HEK293 (cell line): Measurements from ENCODE around the gene RBPJ.

Experiments used
- HOXC10 ChIP-seq: sonication (generic); formaldehyde crosslinking; IDR thresholded peaks from 2 replicates; pipeline ENCODE4 v1.8.1; 2023; ENCODE audit warnings: mild to moderate bottlenecking, missing genetic modification reagents
- KLF8 ChIP-seq: fragments of 450-650 bp; formaldehyde crosslinking; IDR thresholded peaks from 2 replicates; pipeline ENCODE4 v1.5.1; 2016; ENCODE audit warnings: missing biosample characterization, missing genetic modification characterization
- MZF1 ChIP-seq: fragments of 450-650 bp; formaldehyde crosslinking; IDR thresholded peaks from 2 replicates; pipeline ENCODE4 v1.5.1; 2017; ENCODE audit warnings: missing biosample characterization, missing genetic modification characterization, borderline replicate concordance
- OVOL3 ChIP-seq: fragments of 450-650 bp; formaldehyde crosslinking; IDR thresholded peaks from 2 replicates; pipeline ENCODE4 v1.5.1; 2016; ENCODE audit warnings: missing biosample characterization, missing genetic modification characterization
- SP2 ChIP-seq: fragments of 450-650 bp; formaldehyde crosslinking; IDR thresholded peaks from 2 replicates; pipeline ENCODE4 v1.5.1; 2016; ENCODE audit warnings: missing biosample characterization, missing genetic modification characterization
- SP7 ChIP-seq: fragments of 450-650 bp; formaldehyde crosslinking; IDR thresholded peaks from 2 replicates; pipeline ENCODE4 v1.5.1; 2016; ENCODE audit warnings: missing biosample characterization, missing genetic modification characterization
- TRIM28 ChIP-seq: IDR thresholded peaks from 2 replicates; pipeline ENCODE4 v1.6.1; 2011; ENCODE audit warnings: low read length, control low read depth, borderline replicate concordance
- ZBTB1 ChIP-seq: fragments of 450-650 bp; formaldehyde crosslinking; IDR thresholded peaks from 2 replicates; pipeline ENCODE4 v1.5.1; 2016; ENCODE audit warnings: missing biosample characterization, missing genetic modification characterization
- ZBTB8A ChIP-seq: fragments of 450-650 bp; formaldehyde crosslinking; IDR thresholded peaks from 2 replicates; pipeline ENCODE4 v1.5.1; 2016; ENCODE audit warnings: missing biosample characterization, missing genetic modification characterization
- ZNF112 ChIP-seq: fragments of 450-650 bp; formaldehyde crosslinking; IDR thresholded peaks from 2 replicates; pipeline ENCODE4 v1.5.0; 2017; ENCODE audit warnings: missing biosample characterization, missing genetic modification characterization
- ZNF24 ChIP-seq: fragments of 450-650 bp; formaldehyde crosslinking; IDR thresholded peaks from 2 replicates; pipeline ENCODE4 v1.5.1; 2016; ENCODE audit warnings: missing biosample characterization, missing genetic modification characterization
- ZNF585B ChIP-seq: fragments of 450-650 bp; formaldehyde crosslinking; IDR thresholded peaks from 2 replicates; pipeline ENCODE4 v1.5.1; 2016; ENCODE audit warnings: missing biosample characterization, missing genetic modification characterization
- ZNF623 ChIP-seq: fragments of 450-650 bp; formaldehyde crosslinking; IDR thresholded peaks from 2 replicates; pipeline ENCODE4 v1.5.1; 2016; ENCODE audit warnings: missing biosample characterization, missing genetic modification characterization
- ZNF626 ChIP-seq: fragments of 450-650 bp; sonication (Bioruptor Pico); formaldehyde crosslinking; IDR thresholded peaks from 2 replicates; pipeline ENCODE4 v1.5.1; 2018; ENCODE audit warnings: missing biosample characterization, missing genetic modification characterization, inconsistent platforms
- ZNF701 ChIP-seq: fragments of 450-650 bp; formaldehyde crosslinking; IDR thresholded peaks from 2 replicates; pipeline ENCODE4 v1.5.1; 2016; ENCODE audit warnings: missing biosample characterization, missing genetic modification characterization
- ZNF747 ChIP-seq: fragments of 450-650 bp; formaldehyde crosslinking; IDR thresholded peaks from 2 replicates; pipeline ENCODE4 v1.5.1; 2016; ENCODE audit warnings: missing biosample characterization, missing genetic modification characterization
- ZXDB ChIP-seq: fragments of 450-650 bp; formaldehyde crosslinking; IDR thresholded peaks from 2 replicates; pipeline ENCODE4 v1.5.1; 2016; ENCODE audit warnings: missing biosample characterization, missing genetic modification characterization
- TF ChIP-seq, protein P1 (sequence below): fragments of 450-650 bp; formaldehyde crosslinking; IDR thresholded peaks from 2 replicates; pipeline ENCODE4 v1.5.1; 2016; ENCODE audit warnings: missing biosample characterization, missing genetic modification characterization
- TF ChIP-seq, protein P2 (sequence below): fragments of 450-650 bp; formaldehyde crosslinking; IDR thresholded peaks from 2 replicates; pipeline ENCODE4 v1.5.1; 2016; ENCODE audit warnings: missing biosample characterization, missing genetic modification characterization, low read depth
- TF ChIP-seq, protein P3 (sequence below): fragments of 450-650 bp; formaldehyde crosslinking; IDR thresholded peaks from 2 replicates; pipeline ENCODE4 v1.5.1; 2016; ENCODE audit warnings: missing biosample characterization, missing genetic modification characterization
- TF ChIP-seq, protein P4 (sequence below): fragments of 450-650 bp; formaldehyde crosslinking; IDR thresholded peaks from 2 replicates; pipeline ENCODE4 v1.5.1; 2016; ENCODE audit warnings: missing biosample characterization, missing genetic modification characterization
- TF ChIP-seq, protein P5 (sequence below): fragments of 450-650 bp; formaldehyde crosslinking; IDR thresholded peaks from 2 replicates; pipeline ENCODE4 v1.5.1; 2016; ENCODE audit warnings: missing biosample characterization, missing genetic modification characterization
- TF ChIP-seq, protein P6 (sequence below): fragments of 450-650 bp; formaldehyde crosslinking; IDR thresholded peaks from 2 replicates; pipeline ENCODE4 v1.5.1; 2016; ENCODE audit warnings: missing biosample characterization, missing genetic modification characterization
- TF ChIP-seq, protein P7 (sequence below): fragments of 450-650 bp; formaldehyde crosslinking; IDR thresholded peaks from 2 replicates; pipeline ENCODE4 v1.5.1; 2016; ENCODE audit warnings: missing biosample characterization, missing genetic modification characterization

The RBPJ gene

DNA sequence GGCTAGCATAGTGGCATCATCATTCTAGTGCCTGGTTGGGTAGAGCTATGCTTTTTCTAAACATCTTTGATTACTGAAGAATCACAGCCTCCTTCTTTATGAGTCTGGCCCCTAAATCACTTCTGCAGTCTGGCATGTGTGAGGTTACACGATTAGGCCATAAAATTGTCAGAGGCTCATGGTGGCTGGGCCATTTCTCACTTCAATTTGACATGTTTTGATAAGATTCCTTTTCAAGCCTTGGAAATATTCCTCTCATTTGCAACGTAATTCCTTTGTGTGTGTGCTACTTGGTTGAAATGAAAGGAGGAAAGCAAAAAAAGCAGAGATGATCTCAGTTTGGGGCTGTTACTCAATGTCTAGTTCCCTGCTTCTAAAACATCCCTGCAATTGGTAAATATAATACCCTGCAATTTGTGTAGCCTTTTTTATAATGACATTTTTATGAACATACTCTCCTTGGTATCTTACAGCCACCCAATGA is 163.3 kb downstream of the RBPJ start (continued):
- TF ChIP-seq ZNF701 (tag by site-specific recombination) (no peak), ZXDB (peak; percentile 77), ZNF747 (no peak), MZF1 (peak; percentile 61; the same call in 1 of the 2 replicates), KLF8 (tag by site-specific recombination) (peak; percentile 55), ZBTB1 (tag by site-specific recombination) (no peak), ZNF623 (tag by site-specific recombination) (no peak), ZNF585B (tag by site-specific recombination) (no peak), SP7 (tag by site-specific recombination) (peak; percentile 94), ZNF626 (no peak), OVOL3 (tag by site-specific recombination) (0 out of 2 replicates have a peak, but pooled peaks have one; percentile 33), SP2 (0 out of 2 replicates have a peak, but pooled peaks have one; percentile 12), ZBTB8A (tag by site-specific recombination) (peak; percentile 38), HOXC10 (no peak), ZNF24 (tag by site-specific recombination) (peak; percentile 53; the same call in 1 of the 2 replicates), TRIM28 (peak; percentile 96), ZNF112 (no peak)
- TF ChIP-seq, protein P1, sequence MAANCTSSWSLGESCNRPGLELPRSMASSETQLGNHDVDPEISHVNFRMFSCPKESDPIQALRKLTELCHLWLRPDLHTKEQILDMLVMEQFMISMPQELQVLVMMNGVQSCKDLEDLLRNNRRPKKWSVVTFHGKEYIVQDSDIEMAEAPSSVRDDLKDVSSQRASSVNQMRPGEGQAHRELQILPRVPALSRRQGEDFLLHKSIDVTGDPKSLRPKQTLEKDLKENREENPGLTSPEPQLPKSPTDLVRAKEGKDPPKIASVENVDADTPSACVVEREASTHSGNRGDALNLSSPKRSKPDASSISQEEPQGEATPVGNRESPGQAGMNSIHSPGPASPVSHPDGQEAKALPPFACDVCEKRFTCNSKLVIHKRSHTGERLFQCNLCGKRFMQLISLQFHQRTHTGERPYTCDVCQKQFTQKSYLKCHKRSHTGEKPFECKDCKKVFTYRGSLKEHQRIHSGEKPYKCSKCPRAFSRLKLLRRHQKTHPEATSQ (tag by site-specific recombination), result no peak
- TF ChIP-seq, protein P2, sequence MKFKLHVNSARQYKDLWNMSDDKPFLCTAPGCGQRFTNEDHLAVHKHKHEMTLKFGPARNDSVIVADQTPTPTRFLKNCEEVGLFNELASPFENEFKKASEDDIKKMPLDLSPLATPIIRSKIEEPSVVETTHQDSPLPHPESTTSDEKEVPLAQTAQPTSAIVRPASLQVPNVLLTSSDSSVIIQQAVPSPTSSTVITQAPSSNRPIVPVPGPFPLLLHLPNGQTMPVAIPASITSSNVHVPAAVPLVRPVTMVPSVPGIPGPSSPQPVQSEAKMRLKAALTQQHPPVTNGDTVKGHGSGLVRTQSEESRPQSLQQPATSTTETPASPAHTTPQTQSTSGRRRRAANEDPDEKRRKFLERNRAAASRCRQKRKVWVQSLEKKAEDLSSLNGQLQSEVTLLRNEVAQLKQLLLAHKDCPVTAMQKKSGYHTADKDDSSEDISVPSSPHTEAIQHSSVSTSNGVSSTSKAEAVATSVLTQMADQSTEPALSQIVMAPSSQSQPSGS (tag by site-specific recombination), result peak; percentile 73
- TF ChIP-seq, protein P3, sequence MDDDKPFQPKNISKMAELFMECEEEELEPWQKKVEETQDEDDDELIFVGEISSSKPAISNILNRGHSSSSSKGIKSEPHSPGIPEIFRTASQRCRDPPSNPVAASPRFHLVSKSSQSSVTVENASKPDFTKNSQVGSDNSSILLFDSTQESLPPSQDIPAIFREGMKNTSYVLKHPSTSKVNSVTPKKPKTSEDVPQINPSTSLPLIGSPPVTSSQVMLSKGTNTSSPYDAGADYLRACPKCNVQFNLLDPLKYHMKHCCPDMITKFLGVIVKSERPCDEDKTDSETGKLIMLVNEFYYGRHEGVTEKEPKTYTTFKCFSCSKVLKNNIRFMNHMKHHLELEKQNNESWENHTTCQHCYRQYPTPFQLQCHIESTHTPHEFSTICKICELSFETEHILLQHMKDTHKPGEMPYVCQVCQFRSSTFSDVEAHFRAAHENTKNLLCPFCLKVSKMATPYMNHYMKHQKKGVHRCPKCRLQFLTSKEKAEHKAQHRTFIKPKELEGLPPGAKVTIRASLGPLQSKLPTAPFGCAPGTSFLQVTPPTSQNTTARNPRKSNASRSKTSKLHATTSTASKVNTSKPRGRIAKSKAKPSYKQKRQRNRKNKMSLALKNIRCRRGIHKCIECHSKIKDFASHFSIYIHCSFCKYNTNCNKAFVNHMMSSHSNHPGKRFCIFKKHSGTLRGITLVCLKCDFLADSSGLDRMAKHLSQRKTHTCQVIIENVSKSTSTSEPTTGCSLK (tag by site-specific recombination), result no peak
- TF ChIP-seq, protein P4, sequence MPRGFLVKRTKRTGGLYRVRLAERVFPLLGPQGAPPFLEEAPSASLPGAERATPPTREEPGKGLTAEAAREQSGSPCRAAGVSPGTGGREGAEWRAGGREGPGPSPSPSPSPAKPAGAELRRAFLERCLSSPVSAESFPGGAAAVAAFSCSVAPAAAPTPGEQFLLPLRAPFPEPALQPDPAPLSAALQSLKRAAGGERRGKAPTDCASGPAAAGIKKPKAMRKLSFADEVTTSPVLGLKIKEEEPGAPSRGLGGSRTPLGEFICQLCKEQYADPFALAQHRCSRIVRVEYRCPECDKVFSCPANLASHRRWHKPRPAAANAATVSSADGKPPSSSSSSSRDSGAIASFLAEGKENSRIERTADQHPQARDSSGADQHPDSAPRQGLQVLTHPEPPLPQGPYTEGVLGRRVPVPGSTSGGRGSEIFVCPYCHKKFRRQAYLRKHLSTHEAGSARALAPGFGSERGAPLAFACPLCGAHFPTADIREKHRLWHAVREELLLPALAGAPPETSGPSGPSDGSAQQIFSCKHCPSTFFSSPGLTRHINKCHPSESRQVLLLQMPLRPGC, result no peak
- TF ChIP-seq, protein P5, sequence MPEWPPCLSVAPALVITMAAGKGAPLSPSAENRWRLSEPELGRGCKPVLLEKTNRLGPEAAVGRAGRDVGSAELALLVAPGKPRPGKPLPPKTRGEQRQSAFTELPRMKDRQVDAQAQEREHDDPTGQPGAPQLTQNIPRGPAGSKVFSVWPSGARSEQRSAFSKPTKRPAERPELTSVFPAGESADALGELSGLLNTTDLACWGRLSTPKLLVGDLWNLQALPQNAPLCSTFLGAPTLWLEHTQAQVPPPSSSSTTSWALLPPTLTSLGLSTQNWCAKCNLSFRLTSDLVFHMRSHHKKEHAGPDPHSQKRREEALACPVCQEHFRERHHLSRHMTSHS (tag by site-specific recombination), result peak; percentile 77
- TF ChIP-seq, protein P6, sequence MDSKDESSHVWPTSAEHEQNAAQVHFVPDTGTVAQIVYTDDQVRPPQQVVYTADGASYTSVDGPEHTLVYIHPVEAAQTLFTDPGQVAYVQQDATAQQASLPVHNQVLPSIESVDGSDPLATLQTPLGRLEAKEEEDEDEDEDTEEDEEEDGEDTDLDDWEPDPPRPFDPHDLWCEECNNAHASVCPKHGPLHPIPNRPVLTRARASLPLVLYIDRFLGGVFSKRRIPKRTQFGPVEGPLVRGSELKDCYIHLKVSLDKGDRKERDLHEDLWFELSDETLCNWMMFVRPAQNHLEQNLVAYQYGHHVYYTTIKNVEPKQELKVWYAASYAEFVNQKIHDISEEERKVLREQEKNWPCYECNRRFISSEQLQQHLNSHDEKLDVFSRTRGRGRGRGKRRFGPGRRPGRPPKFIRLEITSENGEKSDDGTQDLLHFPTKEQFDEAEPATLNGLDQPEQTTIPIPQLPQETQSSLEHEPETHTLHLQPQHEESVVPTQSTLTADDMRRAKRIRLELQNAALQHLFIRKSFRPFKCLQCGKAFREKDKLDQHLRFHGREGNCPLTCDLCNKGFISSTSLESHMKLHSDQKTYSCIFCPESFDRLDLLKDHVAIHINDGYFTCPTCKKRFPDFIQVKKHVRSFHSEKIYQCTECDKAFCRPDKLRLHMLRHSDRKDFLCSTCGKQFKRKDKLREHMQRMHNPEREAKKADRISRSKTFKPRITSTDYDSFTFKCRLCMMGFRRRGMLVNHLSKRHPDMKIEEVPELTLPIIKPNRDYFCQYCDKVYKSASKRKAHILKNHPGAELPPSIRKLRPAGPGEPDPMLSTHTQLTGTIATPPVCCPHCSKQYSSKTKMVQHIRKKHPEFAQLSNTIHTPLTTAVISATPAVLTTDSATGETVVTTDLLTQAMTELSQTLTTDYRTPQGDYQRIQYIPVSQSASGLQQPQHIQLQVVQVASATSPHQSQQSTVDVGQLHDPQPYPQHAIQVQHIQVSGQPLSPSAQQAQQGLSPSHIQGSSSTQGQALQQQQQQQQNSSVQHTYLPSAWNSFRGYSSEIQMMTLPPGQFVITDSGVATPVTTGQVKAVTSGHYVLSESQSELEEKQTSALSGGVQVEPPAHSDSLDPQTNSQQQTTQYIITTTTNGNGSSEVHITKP (tag by site-specific recombination), result peak; percentile 23; the same call in 1 of the 2 replicates
- TF ChIP-seq, protein P7, sequence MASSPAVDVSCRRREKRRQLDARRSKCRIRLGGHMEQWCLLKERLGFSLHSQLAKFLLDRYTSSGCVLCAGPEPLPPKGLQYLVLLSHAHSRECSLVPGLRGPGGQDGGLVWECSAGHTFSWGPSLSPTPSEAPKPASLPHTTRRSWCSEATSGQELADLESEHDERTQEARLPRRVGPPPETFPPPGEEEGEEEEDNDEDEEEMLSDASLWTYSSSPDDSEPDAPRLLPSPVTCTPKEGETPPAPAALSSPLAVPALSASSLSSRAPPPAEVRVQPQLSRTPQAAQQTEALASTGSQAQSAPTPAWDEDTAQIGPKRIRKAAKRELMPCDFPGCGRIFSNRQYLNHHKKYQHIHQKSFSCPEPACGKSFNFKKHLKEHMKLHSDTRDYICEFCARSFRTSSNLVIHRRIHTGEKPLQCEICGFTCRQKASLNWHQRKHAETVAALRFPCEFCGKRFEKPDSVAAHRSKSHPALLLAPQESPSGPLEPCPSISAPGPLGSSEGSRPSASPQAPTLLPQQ (tag by site-specific recombination), result peak; percentile 50; the same call in 1 of the 2 replicates
